T-helper 2 cell treated with Interferon-gamma antibody and Interleukin-4, amounts not matched to agents 5 μg/mL and 100 μg/mL, for 36 hours (primary cell): Measurements from ENCODE around the gene CPTP.

Experiments used
- DNase-seq: peaks from one replicate; pipeline ENCODE4 v3.0.0; 2021; ENCODE audit warnings: low spot score
- H3K27ac Mint-ChIP-seq: one replicate; pipeline ENCODE4 v1.8.0; 2021; ENCODE audit warnings: mild to moderate bottlenecking, mixed read lengths
- H3K27me3 Mint-ChIP-seq: one replicate; pipeline ENCODE4 v1.8.0; 2021; ENCODE audit warnings: low read depth, mixed read lengths
- H3K36me3 Mint-ChIP-seq: one replicate; pipeline ENCODE4 v1.8.0; 2021; ENCODE audit warnings: low read depth, mixed read lengths
- H3K4me1 Mint-ChIP-seq: one replicate; pipeline ENCODE4 v1.8.0; 2021; ENCODE audit warnings: low read depth, mixed read lengths
- H3K4me3 Mint-ChIP-seq: one replicate; pipeline ENCODE4 v1.8.0; 2022; ENCODE audit warnings: mild to moderate bottlenecking, moderate library complexity, mixed read lengths
- H3K9me3 Mint-ChIP-seq: one replicate; pipeline ENCODE4 v1.8.0; 2021; ENCODE audit warnings: mixed read lengths

CPTP gene

GRCh38 chr1:1307923-1308755, 16.5 kb upstream of the CPTP start, which contains the start of the genes ACAP3 and PUSL1:
ACAP3 (minus strand) TSS chr1:1307930; CDS start chr1:1307815, 115 bp downstream.
PUSL1 (plus strand) TSS chr1:1308597; CDS start chr1:1308644, 47 bp downstream.
- DNase-seq, result peak; percentile 92
- H3K4me1 Mint-ChIP-seq, result peaks cover 13% of the 10 kb centered on the region
- no peaks in the 10 kb centered on the region for H3K27me3 Mint-ChIP-seq
- H3K9me3 Mint-ChIP-seq, result no peaks in the 10 kb centered on the region
- peaks cover 1% of the 10 kb centered on the region for H3K36me3 Mint-ChIP-seq
- peak within 1 kb of the TSS; percentile 89 for H3K4me3 Mint-ChIP-seq
- H3K27ac Mint-ChIP-seq, result peak within 1 kb of the TSS; percentile 84

GRCh38 chr1:1308756-1309250, 15.8 kb upstream of the CPTP start:
- H3K9me3 Mint-ChIP-seq, result no peaks in the 10 kb centered on the region
- peaks cover 4% of the 10 kb centered on the region for H3K36me3 Mint-ChIP-seq
- peaks cover 15% of the 10 kb centered on the region for H3K4me1 Mint-ChIP-seq
- H3K27ac Mint-ChIP-seq, result peak overlapping the region; percentile 79
- H3K27me3 Mint-ChIP-seq, result no peaks in the 10 kb centered on the region
- H3K4me3 Mint-ChIP-seq, result peak overlapping the region; percentile 84
- no peak for DNase-seq

DNA sequence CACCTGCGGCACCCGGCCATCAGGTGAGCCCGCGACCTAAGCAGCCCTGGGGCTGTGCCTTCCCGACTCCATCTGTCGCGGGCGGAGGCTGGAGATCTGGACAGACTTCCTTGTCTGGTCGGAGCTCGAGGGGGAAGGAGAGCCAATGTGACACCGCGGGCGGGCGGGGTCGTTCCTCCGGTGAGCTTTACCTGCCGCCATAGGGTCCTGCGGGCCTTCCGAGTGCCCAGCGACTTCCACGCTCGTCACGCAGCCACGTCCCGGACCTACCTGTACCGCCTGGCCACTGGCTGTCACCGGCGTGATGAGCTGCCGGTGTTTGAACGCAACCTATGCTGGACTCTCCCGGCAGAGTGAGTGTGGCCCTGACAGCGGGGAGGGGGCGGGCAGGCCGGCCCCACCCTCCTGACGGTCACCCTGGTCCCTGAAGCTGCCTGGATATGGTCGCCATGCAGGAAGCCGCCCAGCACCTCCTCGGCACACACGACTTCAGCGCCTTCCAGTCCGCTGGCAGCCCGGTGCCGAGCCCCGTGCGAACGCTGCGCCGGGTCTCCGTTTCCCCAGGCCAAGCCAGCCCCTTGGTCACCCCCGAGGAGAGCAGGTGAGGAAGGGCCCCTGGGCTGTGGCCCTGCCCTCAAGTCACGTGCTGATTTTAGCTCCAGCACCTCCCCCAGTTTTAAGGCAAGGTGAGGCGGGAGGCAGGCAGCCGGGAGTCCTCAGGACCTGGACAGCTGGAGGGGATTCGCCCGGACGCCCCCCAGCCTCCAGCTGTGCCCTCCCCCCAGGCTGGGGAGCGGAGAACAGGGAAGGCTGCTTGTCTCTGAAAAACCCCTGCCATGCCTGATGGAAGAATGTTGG, 15.1 kb upstream of the CPTP start:
- Mint-ChIP-seq H3K4me1 (peaks cover 15% of the 10 kb centered on the region), H3K9me3 (no peaks in the 10 kb centered on the region), H3K4me3 (peak overlapping the region; percentile 70), H3K36me3 (peaks cover 4% of the 10 kb centered on the region), H3K27ac (peak overlapping the region; percentile 31), H3K27me3 (no peaks in the 10 kb centered on the region)
- DNase-seq, result no peak

DNA sequence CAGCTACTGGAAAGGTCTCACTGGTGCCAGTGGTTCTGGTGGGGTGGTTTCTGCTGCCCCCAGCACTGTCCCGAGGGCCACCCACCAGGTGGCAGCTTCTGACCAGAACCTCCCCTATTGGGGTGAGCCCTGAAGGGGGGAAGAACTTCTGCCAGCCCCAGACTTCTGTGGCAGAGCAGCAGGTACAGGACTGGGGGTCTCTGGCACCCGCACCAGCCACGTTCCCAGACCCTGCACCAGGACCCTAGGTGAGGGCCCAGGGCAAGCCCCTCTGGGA, 14.6 kb upstream of the CPTP start:
- Mint-ChIP-seq H3K36me3 (peaks cover 8% of the 10 kb centered on the region), H3K9me3 (no peaks in the 10 kb centered on the region), H3K4me3 (peak overlapping the region; percentile 70), H3K4me1 (peaks cover 15% of the 10 kb centered on the region), H3K27ac (no peak overlapping the region), H3K27me3 (no peaks in the 10 kb centered on the region)
- no peak for DNase-seq

DNA sequence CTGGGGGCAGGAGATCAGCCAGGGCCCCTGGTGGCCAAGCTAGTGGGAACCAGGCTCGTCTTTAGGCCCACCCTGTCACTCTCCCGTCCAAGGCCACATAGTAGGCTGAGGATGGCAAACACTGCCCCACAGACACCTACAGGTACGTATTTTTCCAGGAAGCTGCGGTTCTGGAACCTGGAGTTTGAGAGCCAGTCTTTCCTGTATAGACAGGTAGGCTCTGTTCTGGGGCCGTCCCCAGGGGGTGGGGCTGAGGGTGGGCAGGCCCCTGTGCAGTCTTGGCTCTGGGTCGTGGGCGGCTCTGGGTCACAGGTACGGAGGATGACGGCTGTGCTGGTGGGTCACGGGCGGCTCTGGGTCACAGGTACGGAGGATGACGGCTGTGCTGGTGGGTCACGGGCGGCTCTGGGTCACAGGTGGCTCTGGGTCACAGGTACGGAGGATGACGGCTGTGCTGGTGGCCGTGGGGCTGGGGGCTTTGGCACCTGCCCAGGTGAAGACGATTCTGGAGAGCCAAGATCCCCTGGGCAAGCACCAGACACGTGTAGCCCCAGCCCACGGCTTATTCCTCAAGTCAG, 14.0 kb upstream of the CPTP start:
- H3K9me3 Mint-ChIP-seq, result no peaks in the 10 kb centered on the region
- no peak overlapping the region for H3K27ac Mint-ChIP-seq
- H3K4me1 Mint-ChIP-seq, result peaks cover 15% of the 10 kb centered on the region
- no peaks in the 10 kb centered on the region for H3K27me3 Mint-ChIP-seq
- peak overlapping the region; percentile 38 for H3K4me3 Mint-ChIP-seq
- H3K36me3 Mint-ChIP-seq, result peaks cover 8% of the 10 kb centered on the region
- DNase-seq, result no peak

GRCh38 chr1:1311107-1312104, 13.2 kb upstream of the CPTP start:
- Mint-ChIP-seq H3K36me3 (peaks cover 11% of the 10 kb centered on the region), H3K27me3 (no peaks in the 10 kb centered on the region), H3K9me3 (no peaks in the 10 kb centered on the region), H3K4me1 (peaks cover 8% of the 10 kb centered on the region), H3K27ac (no peak overlapping the region), H3K4me3 (no peak overlapping the region)
- no peak for DNase-seq

GRCh38 chr1:1312450-1313314, 11.9 kb upstream of the CPTP start:
- Mint-ChIP-seq H3K4me3 (no peak overlapping the region), H3K4me1 (peaks cover 2% of the 10 kb centered on the region), H3K27me3 (no peaks in the 10 kb centered on the region), H3K36me3 (peaks cover 16% of the 10 kb centered on the region), H3K9me3 (no peaks in the 10 kb centered on the region), H3K27ac (no peak overlapping the region)
- no peak for DNase-seq

GRCh38 chr1:1313500-1314236, 10.9 kb upstream of the CPTP start:
- Mint-ChIP-seq H3K27ac (no peak overlapping the region), H3K4me1 (peaks cover 2% of the 10 kb centered on the region), H3K4me3 (no peak overlapping the region), H3K9me3 (no peaks in the 10 kb centered on the region), H3K27me3 (no peaks in the 10 kb centered on the region), H3K36me3 (peaks cover 18% of the 10 kb centered on the region)
- no peak for DNase-seq

DNA sequence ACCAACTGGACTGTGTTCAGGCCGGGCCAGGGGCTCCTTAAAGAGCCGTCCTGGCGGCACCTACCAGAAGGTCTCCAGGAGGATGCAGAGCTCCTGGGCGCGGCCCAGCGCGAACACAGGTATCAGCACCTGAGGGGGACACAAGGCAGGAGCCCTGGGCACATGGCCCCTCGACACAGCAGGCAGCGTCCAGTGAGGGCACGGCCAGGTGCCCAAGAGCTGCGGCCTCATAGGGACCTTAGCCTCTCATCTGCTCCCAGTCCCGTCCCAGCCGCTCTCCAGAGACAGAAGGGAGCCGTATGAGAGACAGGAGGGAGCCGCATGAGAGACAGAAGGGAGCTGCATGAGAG, 10.4 kb upstream of the CPTP start:
- no peak for DNase-seq
- Mint-ChIP-seq H3K27ac (no peak overlapping the region), H3K27me3 (no peaks in the 10 kb centered on the region), H3K4me1 (peaks cover 2% of the 10 kb centered on the region), H3K9me3 (no peaks in the 10 kb centered on the region), H3K36me3 (peaks cover 20% of the 10 kb centered on the region), H3K4me3 (no peak overlapping the region)

GRCh38 chr1:1314678-1315335, 9.8 kb upstream of the CPTP start:
- H3K27ac Mint-ChIP-seq, result no peak overlapping the region
- no peaks in the 10 kb centered on the region for H3K9me3 Mint-ChIP-seq
- peaks cover 21% of the 10 kb centered on the region for H3K36me3 Mint-ChIP-seq
- H3K4me1 Mint-ChIP-seq, result peaks cover 2% of the 10 kb centered on the region
- no peak for DNase-seq
- H3K4me3 Mint-ChIP-seq, result no peak overlapping the region
- no peaks in the 10 kb centered on the region for H3K27me3 Mint-ChIP-seq

DNA sequence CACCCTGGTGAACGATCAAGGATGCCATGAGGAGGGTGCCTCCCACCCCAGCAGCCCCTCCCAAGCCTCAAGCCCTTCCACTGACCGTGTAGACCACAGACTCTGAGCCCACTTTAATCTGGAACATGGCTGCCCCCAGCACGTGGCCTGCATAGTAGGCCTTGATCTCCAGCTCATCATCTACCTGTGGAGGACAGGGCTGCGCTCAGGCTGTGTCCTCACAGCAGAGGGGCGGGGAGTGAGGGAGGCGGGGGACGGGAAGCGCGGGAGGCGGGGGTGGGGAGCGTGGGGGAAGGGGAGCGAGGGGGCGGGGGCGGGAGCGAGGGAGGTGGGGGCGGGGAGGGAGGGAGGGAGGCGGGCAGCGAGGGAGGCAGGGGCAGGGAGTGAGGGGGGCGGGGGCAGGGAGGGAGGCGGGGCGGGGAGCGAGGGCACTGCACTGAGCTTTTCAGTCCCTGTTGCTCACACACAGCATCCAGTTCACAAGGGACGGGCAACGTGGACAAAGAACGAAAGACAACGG, 9.1 kb upstream of the CPTP start:
- Mint-ChIP-seq H3K36me3 (peaks cover 21% of the 10 kb centered on the region), H3K4me3 (no peak overlapping the region), H3K9me3 (no peaks in the 10 kb centered on the region), H3K27ac (no peak overlapping the region), H3K4me1 (peaks cover 2% of the 10 kb centered on the region), H3K27me3 (no peaks in the 10 kb centered on the region)
- DNase-seq, result no peak
